NCI-H524 (cell line): Measurements from ENCODE around the gene TRIM10.
A peak's percentile ranks its signal among the peaks of the same experiment; 100 is the strongest.

ENCODE experiments used
- DNase-seq, 2 experiments: peaks; one replicate each; lab custom pipeline; 2025; lab: John Stamatoyannopoulos, UW

The TRIM10 gene

GRCh38 chr6:30160785-30161531 is at the start of gene TRIM10:
Gene TRIM10, minus strand, starts transcription at chr6:30161211. Its CDS starts 353 bp downstream, at chr6:30160858.
- DNase-seq, result no peak

GRCh38 chr6:30207619-30208295 is 46.7 kb upstream of the TRIM10 start:
- DNase-seq, result no peak

- peak in 1 of 2 experiments; percentile 35 for DNase-seq
Measured at GRCh38 chr6:30206799-30207618, 46.0 kb upstream of the TRIM10 start.

GRCh38 chr6:30206152-30206551 is 45.1 kb upstream of the TRIM10 start:
- DNase-seq, result no peak

GRCh38 chr6:30204116-30204515 is 43.1 kb upstream of the TRIM10 start:
- no peak for DNase-seq

- DNase-seq, result no peak
Measured at GRCh38 chr6:30202366-30202765, 41.4 kb upstream of the TRIM10 start.

GRCh38 chr6:30200551-30201281 is 39.7 kb upstream of the TRIM10 start:
- no peak for DNase-seq

GRCh38 chr6:30198166-30199084 is 37.4 kb upstream of the TRIM10 start:
- DNase-seq, result no peak

- DNase-seq, result no peak
Measured at GRCh38 chr6:30196376-30196775, 35.4 kb upstream of the TRIM10 start.

- no peak for DNase-seq
Measured at GRCh38 chr6:30195951-30196350, 34.9 kb upstream of the TRIM10 start.

GRCh38 chr6:30194797-30195690 is 34.0 kb upstream of the TRIM10 start:
- DNase-seq, result no peak

GRCh38 chr6:30192076-30192475 is 31.1 kb upstream of the TRIM10 start:
- DNase-seq, result no peak

GRCh38 chr6:30188541-30188940 is 27.5 kb upstream of the TRIM10 start:
- no peak for DNase-seq

- DNase-seq, result no peak
Measured at GRCh38 chr6:30185846-30186484, 25.0 kb upstream of the TRIM10 start.

GRCh38 chr6:30184417-30185031 is 23.5 kb upstream of the TRIM10 start:
- no peak for DNase-seq

GRCh38 chr6:30180145-30180544 is 19.1 kb upstream of the TRIM10 start:
- no peak for DNase-seq

GRCh38 chr6:30178837-30179236 is 17.8 kb upstream of the TRIM10 start:
- DNase-seq, result no peak

GRCh38 chr6:30175765-30176164 is 14.8 kb upstream of the TRIM10 start:
- peak; percentile 64 to 69 for DNase-seq

- no peak for DNase-seq
Measured at GRCh38 chr6:30172681-30173080, 11.7 kb upstream of the TRIM10 start.
